Smooth muscle cell (in vitro differentiated cells): ENCODE data around the gene KIF1A. TPM values are rescaled to one million over a fixed set of nuclear protein-coding genes. Genes with fewer than 3 reads are reported as not detected.

ENCODE experiments used
- DNase-seq: peaks from one replicate; lab custom pipeline; 2025; ENCODE audit not compliant: unreplicated experiment; lab: John Stamatoyannopoulos, UW
- H2AFZ ChIP-seq: fragments of 200-600 bp; sonication (generic); 2 replicates; pipeline ENCODE4 v1.6.0; 2016; ENCODE audit warnings: antibody characterized with exemption, low read depth, mild to moderate bottlenecking
- H3F3A ChIP-seq: fragments of 200-600 bp; sonication (generic); 2 replicates; pipeline ENCODE4 v1.6.0; 2017; ENCODE audit warnings: antibody characterized with exemption, low read depth
- H3K27ac ChIP-seq: fragments of 200-600 bp; sonication (generic); 2 replicates; pipeline ENCODE4 v1.5.1; 2016; ENCODE audit warnings: low read depth, mild to moderate bottlenecking
- H3K27me3 ChIP-seq: fragments of 200-600 bp; sonication (generic); 2 replicates; pipeline ENCODE4 v1.6.1; 2016; ENCODE audit warnings: low read depth, mild to moderate bottlenecking
- H3K36me3 ChIP-seq: fragments of 200-600 bp; sonication (generic); 2 replicates; pipeline ENCODE4 v1.5.1; 2016; ENCODE audit warnings: low read depth
- H3K4me1 ChIP-seq: fragments of 200-600 bp; sonication (generic); 2 replicates; pipeline ENCODE4 v1.5.1; 2016; ENCODE audit warnings: low read depth
- H3K4me2 ChIP-seq: fragments of 200-600 bp; sonication (generic); 2 replicates; pipeline ENCODE4 v1.6.0; 2016; ENCODE audit warnings: mild to moderate bottlenecking
- H3K4me3 ChIP-seq: fragments of 200-600 bp; sonication (generic); 2 replicates; pipeline ENCODE4 v1.5.1; 2016; ENCODE audit warnings: mild to moderate bottlenecking
- H3K79me2 ChIP-seq: fragments of 200-600 bp; sonication (generic); 2 replicates; pipeline ENCODE4 v1.6.0; 2016; ENCODE audit warnings: low read depth, mild to moderate bottlenecking
- H3K9ac ChIP-seq: fragments of 200-600 bp; sonication (generic); 2 replicates; pipeline ENCODE4 v1.6.0; 2016; ENCODE audit warnings: low read depth
- H3K9me3 ChIP-seq: fragments of 200-600 bp; sonication (generic); replicated peaks from 2 replicates; pipeline ENCODE4 v1.5.1; 2016; ENCODE audit warnings: low read depth
- H4K20me1 ChIP-seq: fragments of 200-600 bp; sonication (generic); 2 replicates; pipeline ENCODE4 v1.6.0; 2016; ENCODE audit warnings: low read depth
- WGBS: methylation state at CpG from one replicate; pipeline ENCODE4 v1.1.7; 2016; ENCODE audit warnings: low lambda C conversion rate; 5-methylcytosine and 5-hydroxymethylcytosine counted together
- polyA plus RNA-seq: library from polyadenylated mRNA; unstranded; fragments of >200 nt; fragmentation: Nextera tagmentation; extraction: Ambion mirVana; gene quantifications from 2 replicates; pipeline ENCODE4 v1.2.1, GENCODE V29; 2016
- total RNA-seq: library from RNA; depleted of rRNA; stranded (reverse); fragments of >200 nt; gene quantifications from 2 replicates; pipeline ENCODE4 v1.2.3, GENCODE V29; 2014
- TF ChIP-seq, protein P1 (sequence below): fragments of 200-600 bp; sonication (generic); IDR thresholded peaks from 2 replicates; pipeline ENCODE4 v1.5.1; 2017; ENCODE audit warnings: borderline replicate concordance, mild to moderate bottlenecking, antibody characterized with exemption; ENCODE audit not compliant: insufficient read depth, poor library complexity, severe bottlenecking

KIF1A gene
- total and polyA plus RNA-seq, 2 experiments from 2014 or later = 4.6 to 8.4 TPM

DNA sequence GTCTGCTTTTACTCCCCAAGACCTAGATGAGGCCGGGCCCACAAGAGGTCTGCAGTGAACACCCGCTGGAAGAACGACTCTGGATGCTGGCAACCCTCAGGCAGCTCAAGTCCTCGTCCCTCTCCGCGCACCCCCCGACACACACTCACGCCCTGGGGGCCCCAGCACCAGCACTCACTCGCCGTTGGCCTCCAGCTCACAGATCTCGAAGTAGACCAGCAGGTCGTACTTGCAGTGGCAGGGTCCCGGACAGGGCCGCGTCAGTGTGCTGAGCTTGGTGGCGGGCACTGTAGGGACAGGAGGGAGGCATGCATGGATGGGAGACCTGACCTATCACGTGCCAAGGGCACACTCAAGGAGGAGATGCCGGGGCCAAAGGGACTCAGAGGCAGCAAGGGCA lies 78.9 kb downstream of the KIF1A start:
- Histone ChIP-seq H3K4me3 (no peak overlapping the region), H2AFZ (no peak overlapping the region), H3K4me1 (no peaks in the 10 kb centered on the region), H3K27ac (no peak overlapping the region), H3K27me3 (no peaks in the 10 kb centered on the region), H3K9ac (no peak overlapping the region), H3K79me2 (no peaks in the 10 kb centered on the region), H4K20me1 (no peaks in the 10 kb centered on the region), H3K36me3 (no peaks in the 10 kb centered on the region), H3K9me3 (no peaks in the 10 kb centered on the region), H3F3A (no peaks in the 10 kb centered on the region), H3K4me2 (no peak overlapping the region)
- DNase-seq = no peak
- 87% methylated on average over 18 of the region's 18 CpGs for WGBS
- TF ChIP-seq, protein P1, sequence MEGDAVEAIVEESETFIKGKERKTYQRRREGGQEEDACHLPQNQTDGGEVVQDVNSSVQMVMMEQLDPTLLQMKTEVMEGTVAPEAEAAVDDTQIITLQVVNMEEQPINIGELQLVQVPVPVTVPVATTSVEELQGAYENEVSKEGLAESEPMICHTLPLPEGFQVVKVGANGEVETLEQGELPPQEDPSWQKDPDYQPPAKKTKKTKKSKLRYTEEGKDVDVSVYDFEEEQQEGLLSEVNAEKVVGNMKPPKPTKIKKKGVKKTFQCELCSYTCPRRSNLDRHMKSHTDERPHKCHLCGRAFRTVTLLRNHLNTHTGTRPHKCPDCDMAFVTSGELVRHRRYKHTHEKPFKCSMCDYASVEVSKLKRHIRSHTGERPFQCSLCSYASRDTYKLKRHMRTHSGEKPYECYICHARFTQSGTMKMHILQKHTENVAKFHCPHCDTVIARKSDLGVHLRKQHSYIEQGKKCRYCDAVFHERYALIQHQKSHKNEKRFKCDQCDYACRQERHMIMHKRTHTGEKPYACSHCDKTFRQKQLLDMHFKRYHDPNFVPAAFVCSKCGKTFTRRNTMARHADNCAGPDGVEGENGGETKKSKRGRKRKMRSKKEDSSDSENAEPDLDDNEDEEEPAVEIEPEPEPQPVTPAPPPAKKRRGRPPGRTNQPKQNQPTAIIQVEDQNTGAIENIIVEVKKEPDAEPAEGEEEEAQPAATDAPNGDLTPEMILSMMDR = no peak

DNA sequence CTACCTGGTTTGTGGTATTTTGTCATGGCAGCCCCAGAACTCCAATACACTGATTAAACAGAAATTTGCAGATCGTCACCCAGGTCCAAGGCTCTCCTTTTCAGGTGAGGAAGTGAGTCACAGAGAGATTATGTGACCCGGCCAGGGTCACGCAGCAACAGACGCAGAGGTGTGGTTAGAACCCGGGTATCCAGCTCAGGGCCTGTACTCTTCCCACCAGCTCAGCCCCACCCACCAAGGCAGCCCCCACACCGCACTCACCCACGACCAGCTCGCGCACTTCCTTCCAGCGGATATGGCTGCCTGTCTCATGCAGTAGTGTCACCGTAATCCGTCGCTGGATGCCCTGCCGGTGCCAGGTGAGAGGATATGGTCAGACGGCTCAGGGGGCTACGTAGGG lies 80.2 kb downstream of the KIF1A start:
- DNase-seq = no peak
- Histone ChIP-seq H3F3A (no peaks in the 10 kb centered on the region), H4K20me1 (no peaks in the 10 kb centered on the region), H3K9ac (no peak overlapping the region), H3K27ac (no peak overlapping the region), H3K36me3 (no peaks in the 10 kb centered on the region), H2AFZ (no peak overlapping the region), H3K79me2 (no peaks in the 10 kb centered on the region), H3K4me1 (no peaks in the 10 kb centered on the region), H3K9me3 (no peaks in the 10 kb centered on the region), H3K4me2 (no peak overlapping the region), H3K27me3 (no peaks in the 10 kb centered on the region), H3K4me3 (no peak overlapping the region)
- TF ChIP-seq, protein P1 = no peak
- 86% methylated on average over 12 of the region's 16 CpGs for WGBS

DNA sequence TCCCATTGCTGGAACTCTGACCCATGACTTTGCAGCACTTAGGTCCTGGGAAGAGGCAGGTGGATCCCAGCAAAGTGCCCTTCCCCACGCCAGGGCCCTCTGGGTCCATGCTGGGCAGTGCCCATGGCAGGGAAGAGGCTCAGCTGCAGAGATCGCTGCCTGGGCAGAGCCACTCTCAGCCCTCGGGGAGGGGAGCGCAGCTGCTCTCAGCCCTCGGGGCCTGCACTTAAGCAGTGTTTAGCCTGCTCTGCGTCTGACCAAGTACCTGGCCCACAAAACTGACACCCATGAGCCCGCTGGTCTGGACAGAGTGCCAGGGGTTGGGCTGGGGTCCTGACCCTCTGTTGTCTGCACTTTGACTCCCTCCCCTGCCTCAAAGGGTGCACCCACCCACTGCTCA lies 82.1 kb downstream of the KIF1A start:
- no peaks in the 10 kb centered on the region for H3K4me1 ChIP-seq
- H3K4me2 ChIP-seq = no peak overlapping the region
- H4K20me1 ChIP-seq = no peaks in the 10 kb centered on the region
- H3F3A ChIP-seq = no peaks in the 10 kb centered on the region
- H3K27me3 ChIP-seq = no peaks in the 10 kb centered on the region
- TF ChIP-seq, protein P1 = no peak
- no peak for DNase-seq
- no peak overlapping the region for H3K27ac ChIP-seq
- no peaks in the 10 kb centered on the region for H3K36me3 ChIP-seq
- H3K9ac ChIP-seq = no peak overlapping the region
- no peak overlapping the region for H3K4me3 ChIP-seq
- no peaks in the 10 kb centered on the region for H3K9me3 ChIP-seq
- no peak overlapping the region for H2AFZ ChIP-seq
- H3K79me2 ChIP-seq = no peaks in the 10 kb centered on the region
- 86% methylated on average over 7 of the region's 7 CpGs for WGBS

DNA sequence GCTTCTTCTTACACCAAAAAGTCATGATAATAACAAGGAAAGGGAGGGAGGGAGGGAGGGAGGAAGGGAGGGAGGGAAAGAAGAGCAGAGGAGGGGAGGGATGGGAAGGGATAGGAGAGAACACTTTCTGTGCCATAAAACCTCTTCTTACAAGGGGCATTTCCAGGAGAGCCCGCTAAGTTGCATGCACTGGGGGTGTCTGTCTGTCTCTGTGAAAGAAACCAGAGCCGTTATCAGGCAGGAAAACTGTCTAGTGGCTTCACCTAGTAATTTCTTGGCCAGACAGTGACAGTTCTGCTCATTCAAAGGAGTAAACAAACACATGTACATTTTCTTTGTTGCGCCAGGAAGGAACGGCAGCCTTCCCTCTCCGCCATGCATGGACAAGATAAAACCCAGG lies 82.5 kb downstream of the KIF1A start:
- Histone ChIP-seq H3K4me1 (no peaks in the 10 kb centered on the region), H3K9me3 (no peaks in the 10 kb centered on the region), H3K4me2 (no peak overlapping the region), H4K20me1 (no peaks in the 10 kb centered on the region), H3F3A (no peaks in the 10 kb centered on the region), H3K27me3 (no peaks in the 10 kb centered on the region), H2AFZ (no peak overlapping the region), H3K79me2 (no peaks in the 10 kb centered on the region), H3K9ac (no peak overlapping the region), H3K36me3 (no peaks in the 10 kb centered on the region), H3K4me3 (no peak overlapping the region), H3K27ac (no peak overlapping the region)
- TF ChIP-seq, protein P1 = no peak
- 47% methylated on average over 5 of the region's 5 CpGs for WGBS
- DNase-seq = no peak
